A673 (cell line): ENCODE data around the gene HES1.

ENCODE experiments used
- EZH2 ChIP-seq: fragments of 200-600 bp; sonication (generic); IDR thresholded peaks from 2 replicates; pipeline ENCODE4 v1.6.1; 2017; ENCODE audit warnings: borderline replicate concordance, low read depth, mild to moderate bottlenecking, mixed read lengths, antibody characterized with exemption, low read length; ENCODE audit not compliant: poor library complexity, severe bottlenecking
- TF ChIP-seq, protein P1 (sequence below): fragments of 300-800, 200-600 bp; sonication (generic); conservative IDR thresholded peaks from 2 replicates; pipeline ENCODE4 v1.5.1; 2017; ENCODE audit warnings: low read depth, mild to moderate bottlenecking, antibody characterized with exemption, low read length, moderate library complexity, mixed read lengths

DNA sequence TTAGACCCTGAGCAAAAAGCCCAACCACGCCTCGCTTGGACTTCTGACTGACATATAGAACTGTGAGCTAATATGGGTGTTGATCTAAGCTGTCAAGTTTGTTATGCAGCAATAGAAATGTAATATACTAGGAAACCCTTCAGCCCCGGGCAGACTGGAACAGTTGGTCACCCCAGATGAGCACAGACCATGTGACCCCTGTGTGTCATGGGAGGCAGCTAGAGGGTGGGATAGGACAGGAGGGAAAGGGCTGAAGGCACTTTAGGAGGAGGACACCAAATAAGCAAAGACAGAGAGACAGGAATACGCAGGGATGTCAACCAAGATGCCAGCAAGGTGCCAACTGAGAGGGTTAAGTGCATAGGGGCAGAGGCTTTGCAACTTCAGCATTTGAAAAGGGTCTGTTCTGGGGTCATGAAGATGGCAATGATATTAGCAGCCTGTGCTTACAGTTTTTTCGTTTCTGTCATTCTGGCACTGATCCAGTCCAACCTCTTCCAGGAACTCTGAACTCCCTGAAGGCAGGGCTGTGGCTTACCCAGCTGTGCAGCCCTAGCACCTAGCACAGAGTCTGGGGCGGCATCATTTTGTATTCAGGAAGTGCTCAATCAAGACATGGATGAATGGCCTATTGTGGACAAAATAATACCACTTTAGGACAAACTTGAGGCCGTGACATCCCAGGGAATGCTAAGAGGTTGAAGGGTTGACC lies 51.4 kb downstream of the HES1 start:
- TF ChIP-seq, protein P1, sequence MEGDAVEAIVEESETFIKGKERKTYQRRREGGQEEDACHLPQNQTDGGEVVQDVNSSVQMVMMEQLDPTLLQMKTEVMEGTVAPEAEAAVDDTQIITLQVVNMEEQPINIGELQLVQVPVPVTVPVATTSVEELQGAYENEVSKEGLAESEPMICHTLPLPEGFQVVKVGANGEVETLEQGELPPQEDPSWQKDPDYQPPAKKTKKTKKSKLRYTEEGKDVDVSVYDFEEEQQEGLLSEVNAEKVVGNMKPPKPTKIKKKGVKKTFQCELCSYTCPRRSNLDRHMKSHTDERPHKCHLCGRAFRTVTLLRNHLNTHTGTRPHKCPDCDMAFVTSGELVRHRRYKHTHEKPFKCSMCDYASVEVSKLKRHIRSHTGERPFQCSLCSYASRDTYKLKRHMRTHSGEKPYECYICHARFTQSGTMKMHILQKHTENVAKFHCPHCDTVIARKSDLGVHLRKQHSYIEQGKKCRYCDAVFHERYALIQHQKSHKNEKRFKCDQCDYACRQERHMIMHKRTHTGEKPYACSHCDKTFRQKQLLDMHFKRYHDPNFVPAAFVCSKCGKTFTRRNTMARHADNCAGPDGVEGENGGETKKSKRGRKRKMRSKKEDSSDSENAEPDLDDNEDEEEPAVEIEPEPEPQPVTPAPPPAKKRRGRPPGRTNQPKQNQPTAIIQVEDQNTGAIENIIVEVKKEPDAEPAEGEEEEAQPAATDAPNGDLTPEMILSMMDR: no peak
- TF ChIP-seq EZH2: no peak
